Stomach (tissue), 4 donors: ENCODE data around the gene NR5A1.

Experiments
- CTCF ChIP-seq, 7 experiments: fragments of 450-650 bp in 4 of 7; fragments of 200-600 bp in 3 of 7; sonication (generic) in 3 of 7; IDR thresholded peaks; one replicate each; pipeline ENCODE4 v1.5.1; 2016 to 2019; ENCODE audit warnings: antibody characterized with exemption in 7 of 7, control low read depth in 2 of 7, mild to moderate bottlenecking in 1 of 7
- EP300 ChIP-seq: sonication (generic); formaldehyde crosslinking; IDR thresholded peaks from one replicate; pipeline ENCODE4 v1.6.1; 2017; ENCODE audit warnings: antibody characterized with exemption
- POLR2A ChIP-seq, 4 donors: fragments of 450-650 bp; IDR thresholded peaks; one replicate each; pipeline ENCODE4 v1.6.1; 2016; ENCODE audit warnings: antibody characterized with exemption in 4 of 4, control low read depth in 2 of 4, mild to moderate bottlenecking in 1 of 4, moderate library complexity in 1 of 4
- POLR2AphosphoS5 ChIP-seq, 3 donors: sonication (generic); formaldehyde crosslinking; IDR thresholded peaks; one replicate each; pipeline ENCODE4 v1.6.1; 2016; ENCODE audit warnings: antibody characterized with exemption in 3 of 3

GRCh38 chr9:124439086-124439485 is 68.1 kb downstream of the NR5A1 start:
- TF ChIP-seq CTCF (IDR thresholded peaks at IDR 0.05) (no peak), POLR2A (IDR thresholded peaks at IDR 0.05) (no peak), POLR2AphosphoS5 (IDR thresholded peaks at IDR 0.05) (no peak), EP300 (no peak)
